ENCODE measurements around the gene ELOVL1. TPM values are rescaled to one million over a fixed set of nuclear protein-coding genes. Genes with fewer than 3 reads are reported as not detected.

ELOVL1 gene
- total and polyA plus RNA-seq, 10 of the 15 experiments (the other 5 are each of a cell fraction or from before 2014, with no cell fraction given): 58.5 to 139 (median 89.8) TPM

- H3K4me2 ChIP-seq (ENCODE audit: control insufficient read depth, insufficient read depth): no peak overlapping the region
- BruUV-seq (replicated peaks): no TSS peak
- H3K79me2 ChIP-seq (ENCODE audit: control insufficient read depth, insufficient read depth, low read length): peaks cover 61% of the 10 kb centered on the region
- H2AFZ ChIP-seq (ENCODE audit: control insufficient read depth, low read depth, low read length): no peak overlapping the region
- H3K36me3 ChIP-seq (ENCODE audit: control insufficient read depth in 2 of 2, insufficient read depth in 2 of 2, low read length in 1 of 2): peaks cover 15 to 27% of the 10 kb centered on the region in 2 experiments
- no peaks in the 10 kb centered on the region for H3K9me3 ChIP-seq (replicated peaks; ENCODE audit: control insufficient read depth, insufficient read depth, low read length)
- in situ Hi-C loops (cut with MboI) (no loop called here), intact Hi-C loops (cut with micrococcal nuclease; ENCODE audit: unreplicated experiment) (no loop called here)
- no peak for ATAC-seq
- RAD21 ChIA-PET (ENCODE audit: unreplicated experiment): no interaction called here
- CTCF ChIA-PET: interaction anchor here (1.1 kb wide), 1 partner anchor 125 kb away, joined by 3 read pairs; no protein-coding TSS in a partner anchor
- FAIRE-seq: no peak
- SMC1A ChIA-PET (ENCODE audit: uncharacterized antibody, unreplicated experiment): interaction anchor here (1.0 kb wide), 1 partner anchor 121 kb away, joined by 3 read pairs; no protein-coding TSS in a partner anchor
- H3K27me3 ChIP-seq (replicated peaks in 1 of 2; ENCODE audit: control insufficient read depth in 2 of 2, insufficient read depth in 2 of 2, low read length in 1 of 2): no peaks in the 10 kb centered on the region
- H3K27ac ChIP-seq (ENCODE audit: control insufficient read depth, insufficient read depth): no peak overlapping the region
- TF ChIP-seq MEF2B (IDR thresholded peaks at IDR 0.05; ENCODE audit: partially characterized antibody, poor library complexity, severe bottlenecking) (no peak), MTA3 (IDR thresholded peaks at IDR 0.05; ENCODE audit: borderline replicate concordance, low read length) (0 out of 2 replicates have a peak, but pooled peaks have one; percentile 23), POLR2A (IDR thresholded peaks at IDR 0.05; ENCODE audit: low read depth, low read length) (peak; percentile 71)
- H3K9ac ChIP-seq (ENCODE audit: control insufficient read depth, insufficient read depth, low read length): no peak overlapping the region
- H3K4me3 ChIP-seq: no peak overlapping the region
- DNase-seq (ENCODE audit: low read depth, low spot score): no peak
- WGBS (ENCODE audit: insufficient coverage, insufficient replicate concordance, low lambda C conversion rate, missing lambda C conversion rate): 54% methylated on average over 8 of the region's 9 CpGs
- H3K4me1 ChIP-seq (ENCODE audit: control insufficient read depth, insufficient read depth, low read length): peaks cover 15% of the 10 kb centered on the region
- no peaks in the 10 kb centered on the region for H4K20me1 ChIP-seq (ENCODE audit: control insufficient read depth, insufficient read depth)
- POLR2A ChIA-PET: interaction anchor here (0.6 to 1.2 kb wide), 6 partner anchors 8 to 1038 kb away, joined by 3 to 5 read pairs (median 3); partner anchors contain the start of genes MED8 and SZT2
Measured at GRCh38 chr1:43363283-43363934, 4.4 kb downstream of the ELOVL1 start.

- POLR2A ChIA-PET: interaction anchor here (1.0 kb wide), 1 partner anchor 16 kb away, joined by 4 read pairs; no protein-coding TSS in a partner anchor
- peaks cover 14% of the 10 kb centered on the region for H3K4me1 ChIP-seq (ENCODE audit: control insufficient read depth, insufficient read depth, low read length)
Measured at GRCh38 chr1:43360616-43361015, 7.2 kb downstream of the ELOVL1 start.

More at GRCh38 chr1:43360616-43361015, 7.2 kb downstream of the ELOVL1 start:
- no peak overlapping the region for H3K27ac ChIP-seq (ENCODE audit: control insufficient read depth, insufficient read depth)
- in situ Hi-C loops (cut with MboI): no loop called here
- H3K79me2 ChIP-seq (ENCODE audit: control insufficient read depth, insufficient read depth, low read length): peaks cover 43% of the 10 kb centered on the region
- H3K27me3 ChIP-seq (replicated peaks in 1 of 2; ENCODE audit: control insufficient read depth in 2 of 2, insufficient read depth in 2 of 2, low read length in 1 of 2): no peaks in the 10 kb centered on the region
- ATAC-seq: no peak
- intact Hi-C loops (cut with micrococcal nuclease; ENCODE audit: unreplicated experiment): no loop called here
- CTCF ChIA-PET: interaction anchor here (1.0 kb wide), 1 partner anchor 121 kb away, joined by 3 read pairs; no protein-coding TSS in a partner anchor
- FAIRE-seq: no peak
- H3K9ac ChIP-seq (ENCODE audit: control insufficient read depth, insufficient read depth, low read length): peak overlapping the region; percentile 75; the same call in 1 of the 2 replicates
- H3K4me3 ChIP-seq: peak overlapping the region; percentile 79
- RAD21 ChIA-PET (ENCODE audit: unreplicated experiment): interaction anchor here (1.3 kb wide), 1 partner anchor 121 kb away, joined by 3 read pairs; no protein-coding TSS in a partner anchor
- peak overlapping the region; percentile 89 for H3K4me2 ChIP-seq (ENCODE audit: control insufficient read depth, insufficient read depth)
- no TSS peak for BruUV-seq (replicated peaks)
- SMC1A ChIA-PET (ENCODE audit: uncharacterized antibody, unreplicated experiment): interaction anchor here (4.5 kb wide), 1 partner anchor 133 kb away, joined by 26 read pairs; no protein-coding TSS in a partner anchor
- H4K20me1 ChIP-seq (ENCODE audit: control insufficient read depth, insufficient read depth): no peaks in the 10 kb centered on the region
- 32% methylated on average over 4 of the region's 4 CpGs for WGBS (ENCODE audit: insufficient coverage, insufficient replicate concordance, low lambda C conversion rate, missing lambda C conversion rate)
- H2AFZ ChIP-seq (ENCODE audit: control insufficient read depth, low read depth, low read length): no peak overlapping the region
- DNase-seq (ENCODE audit: low read depth, low spot score): no peak
- TF ChIP-seq IKZF2 (IDR thresholded peaks at IDR 0.05) (no peak), POLR2A (IDR thresholded peaks at IDR 0.05; ENCODE audit: low read depth, low read length) (peak; percentile 13; the same call in 1 of the 2 replicates)
- H3K36me3 ChIP-seq (ENCODE audit: control insufficient read depth in 2 of 2, insufficient read depth in 2 of 2, low read length in 1 of 2): peaks cover 15 to 26% of the 10 kb centered on the region in 2 experiments
- no peaks in the 10 kb centered on the region for H3K9me3 ChIP-seq (replicated peaks; ENCODE audit: control insufficient read depth, insufficient read depth, low read length)
